DMS114 treated with DMSO at 0.1 percent for 48 hours (cell line): ENCODE measurements around the gene PALLD.

ENCODE experiments used
- DNase-seq: peaks from one replicate; lab custom pipeline; 2025; ENCODE audit not compliant: unreplicated experiment; lab: John Stamatoyannopoulos, UW

PALLD gene

DNA sequence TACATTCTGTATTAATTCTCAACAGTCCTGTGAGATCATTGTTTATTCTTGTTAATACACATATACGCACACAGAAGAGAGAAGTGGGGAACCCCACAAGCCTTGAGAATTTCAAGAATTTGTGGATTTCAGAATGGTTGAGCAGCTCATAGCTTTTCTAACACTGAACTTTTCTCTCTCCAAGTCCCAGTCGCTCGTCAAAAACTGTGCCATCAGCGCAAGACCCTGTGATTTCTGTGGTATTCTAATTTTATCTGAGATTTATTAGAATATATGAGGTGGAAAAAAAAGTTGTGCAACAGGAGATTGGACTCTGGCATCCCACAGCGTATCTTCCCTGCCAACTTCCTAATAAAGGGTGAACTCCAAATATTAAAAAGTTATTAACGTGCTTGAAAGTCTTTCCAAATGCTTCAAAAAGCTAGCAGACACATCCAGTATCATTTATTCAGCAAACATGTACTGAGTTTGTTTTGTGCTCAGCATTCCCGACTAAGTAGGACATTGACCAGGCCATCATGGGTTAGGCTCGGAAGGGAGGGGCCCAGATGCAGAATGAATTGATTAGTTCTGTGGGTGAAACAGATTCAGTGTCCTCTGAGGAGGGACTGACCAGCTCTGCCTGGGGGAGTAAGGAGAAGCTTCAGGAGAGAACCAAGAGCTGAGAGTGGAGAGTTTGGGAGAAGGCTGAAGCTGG lies 347.6 kb downstream of the PALLD start:
- DNase-seq: no peak

- DNase-seq: no peak
Measured at GRCh38 chr4:168845897-168846296, 349.0 kb downstream of the PALLD start.

DNA sequence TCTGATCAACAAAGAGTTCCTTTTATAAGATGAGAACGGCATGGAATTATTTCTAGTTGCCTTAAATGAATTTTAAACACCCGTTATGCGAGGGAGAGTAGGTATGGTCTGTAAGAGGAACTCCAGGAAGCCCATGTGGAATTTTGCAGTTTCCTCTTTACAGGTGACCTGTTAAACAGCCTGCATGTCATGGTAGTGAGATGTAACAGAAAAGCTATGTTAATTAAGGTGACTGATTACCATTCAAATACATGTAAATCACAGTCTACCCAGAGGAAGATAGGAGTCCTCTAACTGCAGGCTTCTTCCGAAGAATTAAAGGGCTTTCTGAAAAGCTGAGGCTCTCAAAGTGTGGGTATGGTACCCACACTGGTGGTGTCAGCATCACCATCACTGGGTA lies 349.6 kb downstream of the PALLD start:
- no peak for DNase-seq

GRCh38 chr4:168847771-168848502 lies 351.1 kb downstream of the PALLD start:
- DNase-seq: no peak

GRCh38 chr4:168849030-168849675 lies 352.3 kb downstream of the PALLD start:
- no peak for DNase-seq

DNA sequence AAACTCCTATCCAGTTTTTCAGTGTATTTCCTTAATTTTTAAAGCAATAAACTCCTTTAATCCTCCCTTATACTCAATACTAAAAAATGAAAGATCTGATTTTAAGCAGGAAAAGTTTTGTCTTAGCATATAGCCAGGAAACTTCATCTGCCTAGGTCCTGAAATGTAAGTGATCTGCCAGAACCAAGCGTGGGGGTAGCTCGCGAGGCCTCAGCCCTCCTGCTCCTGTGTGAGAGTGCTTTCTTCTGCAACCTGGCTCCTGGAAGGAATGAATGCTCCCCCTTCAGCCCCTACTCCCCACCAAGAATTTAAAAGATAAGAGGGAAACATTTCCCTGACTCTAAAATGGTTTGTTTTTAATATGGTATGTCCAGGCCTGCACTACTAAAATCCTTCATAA lies 353.1 kb downstream of the PALLD start:
- no peak for DNase-seq

GRCh38 chr4:168852387-168852786 lies 355.5 kb downstream of the PALLD start:
- DNase-seq: no peak

DNA sequence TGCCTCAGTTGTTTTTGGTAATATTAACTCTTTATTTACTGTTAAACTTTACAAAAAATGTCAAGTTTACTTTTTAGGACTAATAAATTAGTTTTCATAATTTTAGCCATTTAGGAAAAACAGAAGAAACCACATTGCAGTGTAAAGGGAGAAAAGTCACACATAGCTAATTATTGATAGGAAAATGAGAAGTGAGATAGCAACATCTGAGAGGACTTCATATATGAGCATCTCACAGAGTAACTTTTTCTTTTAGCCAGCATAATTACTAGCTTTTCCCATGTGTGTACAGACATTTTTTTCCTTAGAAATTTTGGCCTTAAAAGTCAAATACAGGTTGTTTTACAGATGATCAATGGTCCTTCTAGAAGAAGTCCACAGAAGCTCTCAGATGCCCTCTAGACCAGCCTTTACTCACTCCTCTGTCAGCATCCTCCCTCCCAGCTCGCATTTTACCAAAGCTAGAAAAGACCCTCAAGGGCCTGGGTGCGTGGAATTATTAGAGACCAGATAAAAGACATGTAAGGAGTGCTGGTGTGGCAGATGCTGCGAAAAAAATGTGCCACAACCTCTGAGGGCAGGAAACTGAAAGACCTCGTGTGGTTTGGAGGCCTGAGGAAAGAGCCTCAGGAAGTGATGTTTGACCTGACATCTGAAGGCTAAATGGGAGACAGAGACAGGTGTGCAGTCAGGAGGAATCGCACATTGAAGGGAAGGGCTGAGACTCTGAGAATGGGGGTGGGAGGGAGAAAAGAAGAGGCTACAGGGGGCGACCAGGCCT lies 356.3 kb downstream of the PALLD start:
- DNase-seq: no peak

GRCh38 chr4:168853770-168854169 lies 356.9 kb downstream of the PALLD start:
- DNase-seq: no peak

DNA sequence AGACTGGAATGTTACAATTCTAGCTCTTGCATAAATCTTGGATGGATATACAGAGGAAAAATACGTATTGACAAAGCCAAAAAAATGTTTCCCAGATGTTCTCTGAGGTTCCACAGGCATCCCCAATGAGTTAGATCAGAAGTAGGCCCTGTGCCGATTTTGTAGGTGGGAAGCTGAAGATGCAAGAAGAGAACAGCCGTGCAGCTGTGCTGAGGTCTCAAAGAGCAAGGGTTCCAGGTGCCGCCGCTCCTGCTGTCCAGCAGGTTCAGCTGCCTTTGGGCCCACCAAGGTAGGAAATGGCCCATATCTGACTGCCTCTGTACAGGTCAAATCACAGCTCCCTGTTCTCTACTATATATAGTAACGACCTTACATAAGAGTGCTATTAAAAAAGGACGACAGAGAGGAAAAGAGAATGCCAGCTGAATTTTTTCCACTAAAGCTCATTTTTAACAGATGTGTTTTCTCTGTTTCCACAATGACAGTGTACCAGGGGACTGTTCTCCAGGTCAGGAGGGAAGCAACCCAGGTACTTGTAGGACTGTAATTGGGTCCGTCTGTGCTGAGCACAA lies 357.6 kb downstream of the PALLD start:
- no peak for DNase-seq

DNA sequence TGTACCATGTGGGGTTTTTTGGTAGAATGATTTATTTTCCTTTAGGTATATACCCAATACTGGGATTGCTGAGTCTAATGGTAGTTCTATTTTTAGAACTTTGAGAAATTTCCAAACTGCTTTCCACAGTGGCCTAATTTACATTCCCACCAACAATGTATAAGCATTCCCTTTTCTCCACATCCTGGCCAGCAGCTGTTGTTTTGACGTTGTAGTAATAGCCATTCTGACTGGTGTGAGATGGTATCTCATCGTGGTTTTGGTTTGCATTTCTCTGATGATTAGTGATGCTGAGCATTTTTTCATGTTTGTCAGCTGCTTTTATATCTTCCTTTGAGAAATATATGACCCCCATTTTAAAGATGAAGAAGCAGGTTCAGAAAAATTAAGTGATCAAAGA lies 359.5 kb downstream of the PALLD start:
- no peak for DNase-seq

DNA sequence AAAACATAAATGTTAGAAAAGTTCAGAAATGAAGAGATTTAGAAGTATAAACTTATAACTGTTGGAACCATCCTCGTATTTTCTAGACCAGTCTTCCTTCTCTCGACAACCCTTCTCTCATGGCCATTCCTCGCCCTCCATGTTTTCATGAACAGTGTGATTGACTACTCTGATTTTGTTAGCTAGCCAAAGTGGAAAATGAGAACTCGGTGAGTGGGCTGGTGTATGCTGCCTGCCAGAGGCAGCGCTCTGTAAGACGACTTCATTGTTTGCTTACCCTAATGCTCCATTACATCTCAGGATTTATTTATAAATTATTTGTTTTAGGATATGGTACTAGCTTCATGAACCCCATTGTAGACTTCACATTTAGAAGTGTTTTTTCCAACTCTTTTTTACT lies 360.2 kb downstream of the PALLD start:
- DNase-seq: no peak

DNA sequence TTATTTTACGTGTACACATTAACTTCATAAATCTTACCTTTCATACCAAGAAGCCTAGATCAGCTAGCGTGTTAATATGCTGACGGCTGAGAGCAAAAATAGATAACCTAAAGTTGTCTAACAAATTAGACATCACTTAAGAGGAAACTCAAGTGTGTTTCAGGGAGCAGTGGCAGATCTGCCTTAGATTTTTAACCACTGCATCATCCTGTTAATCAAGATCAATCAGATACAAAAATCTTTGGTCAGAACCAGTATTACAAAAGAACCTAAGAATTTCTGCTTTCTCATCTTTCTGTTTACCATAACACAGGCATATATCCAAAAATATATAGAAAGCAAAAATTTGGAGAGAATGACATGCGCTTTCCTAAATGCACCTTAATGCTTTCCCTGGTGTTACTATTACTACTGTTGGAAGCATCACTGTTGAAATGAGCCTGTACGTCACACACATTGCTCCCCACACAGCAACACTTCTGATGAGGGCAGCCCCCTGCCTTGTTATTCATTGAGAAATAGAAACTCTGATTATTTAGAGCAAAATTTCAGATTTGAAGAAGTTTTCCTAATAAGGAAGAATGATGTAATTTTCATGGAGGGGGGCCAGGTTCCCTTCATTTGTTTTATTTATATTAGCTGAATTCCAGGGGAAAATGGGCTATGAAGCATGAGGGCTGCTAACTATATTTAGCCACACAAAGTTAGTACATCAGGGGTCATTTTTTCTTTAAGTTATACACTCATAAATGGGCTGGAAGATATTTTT lies 360.9 kb downstream of the PALLD start:
- no peak for DNase-seq

GRCh38 chr4:168859100-168859499 lies 362.2 kb downstream of the PALLD start:
- DNase-seq: no peak

DNA sequence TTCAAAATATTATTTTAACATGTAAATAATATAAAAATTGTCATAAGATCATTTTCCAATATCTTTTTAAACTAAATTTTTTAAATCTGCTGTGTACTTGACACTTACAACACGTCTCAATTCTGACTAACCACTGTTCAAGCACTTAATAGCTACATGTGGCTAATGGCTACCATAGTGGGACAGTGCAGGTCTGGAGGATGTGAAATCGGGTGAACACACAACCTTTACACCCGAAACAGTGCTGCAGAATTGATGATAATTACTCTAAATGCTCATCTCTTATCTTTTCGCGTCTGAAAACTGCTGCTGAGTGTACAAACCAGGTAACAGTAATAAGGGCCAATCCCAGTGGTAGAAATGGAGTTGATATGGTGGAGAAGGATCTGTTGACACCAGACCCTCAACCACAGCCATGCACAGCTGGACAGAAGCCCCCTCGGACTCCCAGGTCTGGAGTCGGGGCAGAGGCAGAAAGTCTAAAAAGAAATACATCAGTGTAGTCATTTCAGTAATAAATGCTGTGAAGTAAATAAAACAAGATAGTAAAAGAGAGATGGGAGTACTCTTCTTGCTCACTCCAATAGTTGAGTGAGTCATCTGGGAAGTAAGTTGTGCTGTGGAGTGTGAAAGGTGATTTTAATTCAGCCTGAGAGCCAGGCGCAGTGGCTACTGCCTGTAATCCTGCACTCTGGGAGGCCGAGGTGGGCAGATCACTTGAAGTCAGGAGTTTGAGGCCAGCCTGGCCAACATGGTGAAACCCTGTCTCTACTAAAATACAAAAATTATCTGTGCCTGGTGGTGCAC lies 363.2 kb downstream of the PALLD start:
- DNase-seq: no peak

- no peak for DNase-seq
Measured at GRCh38 chr4:168860827-168861226, 364.0 kb downstream of the PALLD start.

DNA sequence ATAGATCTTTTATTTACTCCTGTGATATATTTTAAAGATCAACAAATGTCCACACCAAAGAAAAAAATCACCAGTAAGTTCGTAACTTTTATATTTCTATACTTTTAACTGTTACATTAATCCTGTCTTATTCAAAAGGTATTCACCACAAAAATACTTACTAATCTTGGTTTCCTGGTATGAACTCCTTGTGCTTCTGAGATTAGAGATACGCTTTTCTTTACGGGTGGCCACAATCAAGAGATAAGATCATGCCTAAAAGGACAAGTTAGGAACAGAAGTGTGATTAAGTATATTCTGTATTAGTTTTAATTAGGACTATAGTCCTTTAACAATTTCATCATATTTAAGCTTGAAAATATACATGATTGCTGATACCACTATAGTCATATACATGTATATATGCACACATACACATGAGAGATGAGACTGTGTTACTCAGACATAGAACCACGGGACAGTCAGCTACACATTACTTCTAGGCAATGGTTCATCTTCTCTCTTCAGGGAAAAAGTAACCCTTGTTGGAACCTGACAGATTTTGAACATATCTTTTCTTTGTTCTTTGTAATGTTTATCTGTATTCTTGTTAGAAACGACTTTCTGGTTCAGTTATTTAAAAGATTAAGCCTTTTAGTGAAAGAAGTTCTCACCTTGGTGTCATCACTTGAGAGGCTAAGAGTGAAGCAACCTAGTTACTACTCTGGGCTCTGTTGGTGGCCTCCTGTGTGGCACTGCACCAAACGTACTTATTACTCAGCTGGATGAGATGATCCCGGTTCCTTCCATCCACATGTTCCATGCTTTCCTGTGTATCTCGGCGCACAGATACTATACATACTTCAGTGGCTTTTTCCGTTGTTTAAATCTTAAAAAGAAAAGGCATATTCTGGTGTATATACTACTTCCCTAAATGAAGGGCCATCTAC lies 367.1 kb downstream of the PALLD start:
- no peak for DNase-seq

DNA sequence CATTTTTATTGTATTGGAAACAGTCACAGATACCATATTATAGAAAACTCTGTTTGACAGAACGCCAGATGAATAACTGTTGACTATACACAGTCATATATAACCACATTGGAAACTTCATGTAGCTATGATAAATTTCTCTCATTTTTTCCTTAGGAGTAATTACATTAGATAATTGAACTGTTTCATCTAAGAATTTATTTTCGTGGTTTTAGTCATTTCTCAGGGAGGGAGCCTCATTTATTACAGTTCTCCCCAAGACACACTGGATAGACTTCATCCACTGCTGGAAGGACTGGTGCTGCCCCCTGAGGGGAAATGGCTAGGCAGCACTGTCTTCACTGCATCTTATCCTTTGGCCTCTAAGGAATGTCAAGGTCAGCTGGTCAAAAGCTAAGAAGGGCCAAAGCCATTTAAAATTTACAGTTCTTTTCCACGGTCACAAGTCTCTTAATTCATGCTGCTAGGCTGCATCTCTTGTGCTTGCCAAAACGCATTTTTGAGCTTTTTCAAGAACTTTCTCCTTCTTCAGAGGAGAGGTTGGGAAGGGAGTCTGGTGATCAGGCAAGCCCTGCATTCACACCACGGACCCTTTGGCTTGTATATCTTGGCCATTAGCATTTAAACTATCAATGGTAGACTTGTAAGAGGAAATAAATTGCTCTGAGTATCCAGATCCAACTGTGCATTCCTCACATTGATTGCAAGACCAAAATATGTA lies 368.1 kb downstream of the PALLD start:
- DNase-seq: no peak
